ENCODE measurements around the gene METTL24.
"Not testable (repeated sequence)": the region's sequence is repeated elsewhere in the genome, so short reads cannot be mapped to it uniquely, and the experiment has no call there.

METTL24 gene

DNA sequence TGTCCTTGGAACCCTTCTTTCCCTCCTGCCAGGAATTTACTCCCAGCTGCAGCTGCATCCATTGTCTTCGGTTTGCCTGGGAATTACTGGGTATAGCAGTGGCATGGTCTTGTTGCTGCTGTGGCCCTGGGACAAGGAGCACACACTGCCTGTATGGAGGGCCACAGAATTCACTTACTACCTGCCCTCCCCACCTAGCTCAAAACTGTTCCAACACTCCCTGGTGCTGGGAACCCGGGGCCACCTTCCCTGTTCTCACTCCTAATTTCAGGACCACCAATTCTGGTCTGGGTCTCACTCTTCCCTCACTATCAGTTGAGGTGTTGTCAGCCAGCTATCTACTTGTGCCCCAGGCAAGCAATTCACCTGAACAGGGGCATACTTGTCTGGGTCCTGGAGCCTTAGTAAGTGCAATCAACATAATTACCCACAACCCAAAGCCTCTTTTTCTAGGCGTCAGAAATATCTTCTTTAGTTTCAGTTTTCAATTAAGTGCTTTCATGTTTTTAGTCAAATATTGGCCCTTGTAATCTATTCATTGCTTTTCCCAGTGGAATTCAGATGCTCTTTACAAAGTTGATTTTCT lies 47.2 kb downstream of the METTL24 start:
- no peak for DNase-seq (ENCODE audit: low spot score)

GRCh38 chr6:110309432-110309831 lies 48.7 kb downstream of the METTL24 start:
- not testable (repeated sequence) for DNase-seq (ENCODE audit: low spot score)

DNA sequence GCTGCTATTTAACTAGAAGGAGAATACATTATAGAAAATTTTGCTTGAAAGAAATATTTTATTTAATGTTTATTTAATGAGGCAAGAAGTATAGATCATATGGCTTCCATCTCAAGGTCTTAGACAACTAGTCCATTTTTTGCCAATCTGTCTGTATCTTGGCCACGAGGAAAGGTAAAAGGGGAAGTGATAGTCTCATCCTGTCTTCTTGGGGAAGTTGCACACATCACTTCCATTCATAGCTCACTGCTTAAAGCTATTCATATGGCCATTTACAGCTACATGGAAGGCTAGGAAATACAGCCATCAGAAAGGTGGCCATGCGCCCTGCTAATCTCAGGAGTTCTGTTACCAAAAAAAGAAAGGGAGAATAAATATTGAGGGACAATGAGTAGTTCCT lies 50.8 kb downstream of the METTL24 start:
- DNase-seq (ENCODE audit: low spot score): no peak

DNA sequence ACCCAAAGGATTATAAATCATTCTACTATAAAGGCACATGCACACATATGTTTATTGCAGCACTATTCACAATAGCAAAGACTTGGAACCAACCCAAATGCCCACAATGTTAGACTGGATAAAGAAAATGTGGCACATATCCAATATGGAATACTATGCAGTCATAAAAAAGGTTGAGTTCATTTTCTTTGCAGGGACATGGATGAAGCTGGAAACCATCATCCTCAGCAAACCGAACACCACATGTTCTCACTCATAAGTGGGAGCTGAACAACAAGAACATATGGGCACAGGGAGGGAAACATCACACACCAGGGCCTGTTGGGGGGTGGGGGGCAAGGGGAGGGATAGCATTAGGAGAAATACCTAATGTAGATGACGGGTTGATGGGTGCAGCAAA lies 52.3 kb downstream of the METTL24 start:
- DNase-seq (ENCODE audit: low spot score): not testable (repeated sequence)

- not testable (repeated sequence) for DNase-seq (ENCODE audit: low spot score)
Observed at GRCh38 chr6:110303692-110304091, 54.5 kb downstream of the METTL24 start.

GRCh38 chr6:110298916-110299315 lies 59.2 kb downstream of the METTL24 start:
- no peak for DNase-seq (ENCODE audit: low spot score)

DNA sequence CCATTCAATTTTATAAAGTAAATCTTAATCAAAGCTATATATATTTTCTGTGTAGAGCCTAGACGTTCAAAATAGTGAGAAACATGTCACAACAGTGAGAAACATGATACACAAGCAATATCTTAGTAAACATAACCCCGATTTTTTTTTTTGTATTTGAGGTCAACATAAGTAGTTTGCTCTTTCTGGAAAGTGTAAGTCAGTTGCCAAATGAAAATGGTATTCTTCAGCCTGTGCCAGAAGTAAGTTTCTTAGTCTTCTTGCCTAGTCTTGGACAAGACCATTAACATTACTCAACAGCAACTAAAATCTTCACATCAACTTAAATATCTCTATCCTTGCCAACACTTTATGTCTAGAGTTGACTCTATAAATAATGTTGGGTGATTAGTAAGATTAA lies 59.7 kb downstream of the METTL24 start:
- no peak for DNase-seq (ENCODE audit: low spot score)

DNA sequence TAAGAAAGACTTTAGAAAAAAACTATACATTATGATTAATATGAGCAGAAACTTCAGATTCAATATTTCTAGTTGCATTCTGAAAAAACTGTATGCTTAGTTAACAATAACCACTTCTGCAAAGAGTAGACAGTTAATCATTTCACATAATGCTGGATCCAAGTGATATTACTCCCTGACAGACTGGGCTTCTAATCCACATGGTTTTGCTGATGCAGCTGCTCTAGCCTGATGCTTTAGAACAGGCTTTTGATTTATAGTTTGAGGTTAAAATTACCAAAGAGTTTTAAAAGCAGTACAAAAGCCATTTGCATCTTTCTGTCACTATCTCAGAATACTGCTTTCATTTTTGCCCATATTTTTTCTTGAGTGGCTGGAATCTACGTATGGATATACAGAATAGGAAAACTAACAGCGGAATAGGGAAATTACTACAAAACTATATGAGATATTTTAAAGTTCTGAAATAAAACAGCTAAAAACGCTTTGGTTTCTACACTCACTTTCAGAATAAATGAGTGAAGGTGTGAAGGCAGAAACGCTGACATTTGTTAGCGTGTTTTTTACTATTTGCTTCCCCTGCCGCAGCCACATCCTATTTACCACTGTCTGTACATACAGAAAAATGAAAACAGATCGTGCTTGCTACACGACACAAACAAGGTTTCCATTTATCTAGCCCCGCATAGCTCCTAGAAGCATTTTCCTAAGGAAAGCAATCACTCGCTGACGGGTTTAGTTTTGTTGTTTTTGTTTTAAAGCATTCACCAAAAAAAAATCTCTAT lies 61.7 kb downstream of the METTL24 start:
- DNase-seq (ENCODE audit: low spot score): no peak

- DNase-seq (ENCODE audit: low spot score): no peak
Observed at GRCh38 chr6:110295451-110296165, 62.5 kb downstream of the METTL24 start.

GRCh38 chr6:110287462-110288341 lies 70.4 kb downstream of the METTL24 start:
- no peak for DNase-seq (ENCODE audit: low spot score)

- peak; percentile 13 for DNase-seq (ENCODE audit: low spot score)
Observed at GRCh38 chr6:110285306-110286060, 72.7 kb downstream of the METTL24 start.

DNA sequence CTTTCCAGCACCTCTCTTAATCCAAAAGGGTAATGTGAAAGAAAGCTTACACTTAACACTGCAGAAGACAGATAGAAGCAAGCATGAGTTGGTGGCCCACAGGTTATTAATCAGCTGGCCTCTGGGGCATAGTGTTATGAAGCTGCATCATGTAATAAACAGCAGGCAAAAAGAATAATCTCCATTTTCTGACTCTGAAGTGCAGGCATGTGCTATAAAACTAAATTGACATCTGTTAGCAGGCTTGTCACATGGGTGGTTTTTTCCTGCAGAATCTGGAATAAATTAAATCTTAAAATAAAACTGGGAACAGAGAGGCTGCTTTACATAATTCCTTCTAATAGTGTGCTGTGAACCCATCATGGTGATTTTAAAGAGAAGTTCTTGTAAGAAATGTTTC lies 73.3 kb downstream of the METTL24 start:
- no peak for DNase-seq (ENCODE audit: low spot score)

- DNase-seq (ENCODE audit: low spot score): no peak
Observed at GRCh38 chr6:110283657-110284056, 74.5 kb downstream of the METTL24 start.

- DNase-seq (ENCODE audit: low spot score): no peak
Observed at GRCh38 chr6:110282412-110282811, 75.7 kb downstream of the METTL24 start.

DNA sequence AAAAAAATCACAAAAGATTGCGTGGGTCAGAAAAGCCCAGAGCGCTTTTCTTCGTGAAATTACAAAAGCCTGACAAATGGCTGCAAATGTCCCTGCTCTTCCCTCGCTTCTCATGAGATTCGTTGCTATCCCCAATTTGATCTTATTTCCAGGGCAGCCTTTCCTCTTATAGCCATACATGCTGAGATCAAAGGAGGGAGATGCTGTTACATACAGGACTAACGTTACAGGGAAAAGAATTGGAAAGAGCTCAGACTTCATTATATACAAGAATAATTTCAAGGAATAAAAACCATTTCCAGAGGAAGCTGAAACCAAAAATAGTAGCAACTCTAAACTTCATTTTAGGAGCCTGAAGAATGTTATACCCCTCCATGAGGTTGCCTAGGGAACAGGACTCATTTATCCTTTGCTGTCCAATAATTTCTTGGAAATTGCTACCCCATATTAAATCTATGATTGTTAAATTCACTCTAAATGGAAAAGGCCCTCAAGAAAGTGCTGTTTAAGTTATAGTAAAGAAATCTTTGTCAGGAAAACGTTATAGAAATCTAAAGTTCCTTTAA lies 81.0 kb downstream of the METTL24 start:
- no peak for DNase-seq (ENCODE audit: low spot score)

DNA sequence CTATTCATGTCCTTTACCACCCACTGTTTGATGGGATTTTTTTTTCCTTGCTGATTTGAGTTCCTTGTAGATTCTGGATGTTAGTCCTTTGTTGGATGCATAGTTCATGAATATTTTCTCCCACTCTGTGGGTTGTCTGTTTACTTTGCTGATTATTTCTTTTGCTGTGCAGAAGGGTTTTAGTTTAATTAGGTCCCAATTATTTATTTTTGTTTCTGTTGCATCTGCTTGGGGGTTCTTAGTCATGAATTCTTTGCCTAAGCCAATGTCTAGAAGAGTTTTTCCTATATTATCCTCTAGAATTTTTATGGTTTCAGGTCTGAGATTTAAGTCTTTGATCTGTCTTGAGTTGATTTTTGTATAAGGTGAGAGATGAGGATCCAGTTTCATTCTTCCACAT lies 85.4 kb downstream of the METTL24 start:
- not testable (repeated sequence) for DNase-seq (ENCODE audit: low spot score)

DNA sequence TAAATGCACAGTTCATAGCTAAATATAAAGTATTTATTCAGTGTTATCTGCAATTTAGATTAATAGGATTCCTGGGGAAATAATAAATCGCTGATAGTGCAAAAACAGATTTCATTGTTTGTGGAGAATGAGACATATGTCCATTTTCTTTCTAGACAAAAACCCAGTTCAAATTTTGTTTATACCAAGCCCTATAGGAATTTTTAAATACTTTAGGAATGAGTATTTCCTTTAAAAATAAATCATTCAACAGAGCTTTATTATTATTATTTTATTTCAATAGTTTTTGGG lies 86.5 kb downstream of the METTL24 start:
- no peak for DNase-seq (ENCODE audit: low spot score)

DNA sequence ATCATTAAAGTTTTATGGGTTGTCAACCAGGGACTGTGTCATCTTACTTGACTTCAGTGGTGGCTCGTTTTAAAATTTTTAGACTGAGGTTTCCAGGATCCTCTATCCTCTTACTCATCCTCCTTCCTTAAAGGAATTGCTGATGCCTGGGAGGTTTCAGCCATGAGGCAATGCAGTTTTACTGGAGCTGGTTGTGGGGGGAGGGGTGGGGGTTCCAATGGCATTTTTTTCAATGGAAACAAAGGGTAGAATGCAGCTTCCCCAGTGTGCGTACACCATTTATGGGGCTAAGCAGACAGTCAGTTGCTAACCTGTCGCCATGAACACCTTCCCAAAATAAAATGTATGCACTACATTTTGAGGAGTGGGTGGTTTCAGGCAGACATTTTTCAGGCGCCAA lies 88.0 kb downstream of the METTL24 start:
- peak; percentile 47 for DNase-seq (ENCODE audit: low spot score)

DNA sequence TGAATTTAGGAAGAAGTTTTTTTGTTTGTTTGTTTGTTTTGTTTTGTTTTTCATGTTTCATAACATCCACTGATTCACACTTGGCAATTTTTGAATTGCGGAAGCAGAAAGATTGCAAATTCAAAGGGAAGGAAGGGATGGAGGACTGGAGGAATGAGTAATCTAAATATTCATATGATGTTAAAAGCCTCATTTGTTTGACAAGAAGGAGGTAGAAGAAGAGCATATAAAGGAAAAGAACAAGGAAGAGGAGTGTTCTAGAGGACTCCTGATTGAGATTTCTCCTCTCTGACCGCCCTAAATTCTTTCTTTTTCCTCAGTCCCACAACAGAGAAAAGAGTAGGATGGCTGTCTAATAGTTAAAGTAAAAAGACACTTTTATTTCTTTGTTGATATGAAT lies 88.5 kb downstream of the METTL24 start:
- no peak for DNase-seq (ENCODE audit: low spot score)

GRCh38 chr6:110266996-110267395 lies 91.2 kb downstream of the METTL24 start:
- no peak for DNase-seq (ENCODE audit: low spot score)

- no peak for DNase-seq (ENCODE audit: low spot score)
Observed at GRCh38 chr6:110265273-110265672, 92.9 kb downstream of the METTL24 start.
